RWPE1 (cell line): ENCODE data around the gene P2RX1.

Source experiments
- CTCF ChIA-PET: fragments of 350-600 bp; sonication (Branson Sonifier 250); formaldehyde crosslinking; extraction: SDS; loops from one replicate; lab custom pipeline; 2021; lab: Yijun Ruan, JAX
- POLR2A ChIA-PET: fragments of 400-600 bp; formaldehyde crosslinking; extraction: SDS; loops from one replicate; lab custom pipeline; 2020; ENCODE audit warnings: antibody characterized with exemption; ENCODE audit not compliant: low non-redundant PET; lab: Yijun Ruan, JAX
- DNase-seq: peaks from one replicate; pipeline ENCODE4 v3.0.0; 2012; ENCODE audit warnings: low spot score
- H3K27ac ChIP-seq: fragments of 450-650 bp; 2 replicates; pipeline ENCODE4 v1.5.1; 2017
- CTCF ChIP-seq: fragments of 450-650 bp; conservative IDR thresholded peaks from 2 replicates; pipeline ENCODE4 v1.5.1; 2017; ENCODE audit warnings: low read depth, mild to moderate bottlenecking

The P2RX1 gene

GRCh38 chr17:3915995-3916696 lies at the start of gene P2RX1:
Gene P2RX1, minus strand, starts transcription at chr17:3916465. Its CDS starts 240 bp downstream, at chr17:3916225.
- ChIA-PET POLR2A (no interaction called here), CTCF (interaction anchor here (0.7 to 0.9 kb wide), 2 partner anchors 164 to 333 kb away, joined by 3 to 4 read pairs; no protein-coding TSS in a partner anchor)
- no peak for DNase-seq
- no peak within 1 kb of the TSS for H3K27ac ChIP-seq
- no peak for TF ChIP-seq CTCF

- POLR2A ChIA-PET: interaction anchor here (0.6 kb wide), 1 partner anchor 74 kb away, joined by 5 read pairs; no protein-coding TSS in a partner anchor
- H3K27ac ChIP-seq: no peak overlapping the region
- CTCF ChIA-PET: interaction anchor here (0.6 to 1.2 kb wide), 2 partner anchors 34 to 42 kb away, joined by 3 read pairs; no protein-coding TSS in a partner anchor
- TF ChIP-seq CTCF: no peak
- no peak for DNase-seq
These were observed 49.0 kb upstream of the P2RX1 start for GRCh38 chr17:3965118-3965800.

GRCh38 chr17:3964203-3965117 lies 48.2 kb upstream of the P2RX1 start, which contains the start of gene ATP2A3:
Gene ATP2A3, minus strand, starts transcription at chr17:3964437. Its CDS starts 146 bp downstream, at chr17:3964291.
- ChIA-PET POLR2A (no interaction called here), CTCF (interaction anchor here (0.6 to 1.2 kb wide), 2 partner anchors 35 to 42 kb away, joined by 3 read pairs; no protein-coding TSS in a partner anchor)
- no peak for TF ChIP-seq CTCF
- no peak for DNase-seq
- no peak within 1 kb of the TSS for H3K27ac ChIP-seq

GRCh38 chr17:3963237-3964201 lies 47.3 kb upstream of the P2RX1 start:
- DNase-seq: no peak
- ChIA-PET CTCF (no interaction called here), POLR2A (no interaction called here)
- no peak for TF ChIP-seq CTCF
- no peak overlapping the region for H3K27ac ChIP-seq

GRCh38 chr17:3962965-3963236 lies 46.6 kb upstream of the P2RX1 start:
- POLR2A ChIA-PET: no interaction called here
- no peak for DNase-seq
- no peak overlapping the region for H3K27ac ChIP-seq
- CTCF ChIA-PET: no interaction called here
- TF ChIP-seq CTCF: no peak
